ENCODE data around the gene CDHR2. TPM values are rescaled to one million over a fixed set of nuclear protein-coding genes. Genes with fewer than 3 reads are reported as not detected.

Gene CDHR2
- total RNA-seq, 3 donors from 2014 or later = 69.0 to 184 (median 107) TPM

DNA sequence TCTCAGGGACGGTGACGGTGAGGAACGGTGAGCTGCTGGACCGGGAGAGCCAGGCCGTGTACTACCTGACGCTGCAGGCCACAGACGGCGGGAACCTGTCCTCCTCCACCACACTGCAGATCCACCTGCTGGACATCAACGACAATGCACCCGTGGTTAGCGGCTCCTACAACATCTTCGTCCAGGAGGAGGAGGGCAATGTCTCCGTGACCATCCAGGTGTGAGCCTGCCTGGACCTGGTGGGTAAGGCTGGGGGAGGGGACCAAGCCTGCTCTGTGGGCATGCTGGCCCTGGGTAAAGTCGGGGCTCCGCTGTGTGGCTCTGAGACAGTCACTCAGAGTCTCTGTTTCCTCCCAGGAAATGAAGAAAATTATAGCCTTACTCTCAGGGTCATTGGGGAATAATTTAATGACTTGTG lies 29.3 kb downstream of the CDHR2 start:
- no peak overlapping the region for H3K4me3 ChIP-seq
- intact Hi-C loops (cut with DNase I, micrococcal nuclease) = no loop called here
- H3K9me3 ChIP-seq = no peaks in the 10 kb centered on the region
- TF ChIP-seq, protein P1, sequence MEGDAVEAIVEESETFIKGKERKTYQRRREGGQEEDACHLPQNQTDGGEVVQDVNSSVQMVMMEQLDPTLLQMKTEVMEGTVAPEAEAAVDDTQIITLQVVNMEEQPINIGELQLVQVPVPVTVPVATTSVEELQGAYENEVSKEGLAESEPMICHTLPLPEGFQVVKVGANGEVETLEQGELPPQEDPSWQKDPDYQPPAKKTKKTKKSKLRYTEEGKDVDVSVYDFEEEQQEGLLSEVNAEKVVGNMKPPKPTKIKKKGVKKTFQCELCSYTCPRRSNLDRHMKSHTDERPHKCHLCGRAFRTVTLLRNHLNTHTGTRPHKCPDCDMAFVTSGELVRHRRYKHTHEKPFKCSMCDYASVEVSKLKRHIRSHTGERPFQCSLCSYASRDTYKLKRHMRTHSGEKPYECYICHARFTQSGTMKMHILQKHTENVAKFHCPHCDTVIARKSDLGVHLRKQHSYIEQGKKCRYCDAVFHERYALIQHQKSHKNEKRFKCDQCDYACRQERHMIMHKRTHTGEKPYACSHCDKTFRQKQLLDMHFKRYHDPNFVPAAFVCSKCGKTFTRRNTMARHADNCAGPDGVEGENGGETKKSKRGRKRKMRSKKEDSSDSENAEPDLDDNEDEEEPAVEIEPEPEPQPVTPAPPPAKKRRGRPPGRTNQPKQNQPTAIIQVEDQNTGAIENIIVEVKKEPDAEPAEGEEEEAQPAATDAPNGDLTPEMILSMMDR (IDR thresholded peaks at IDR 0.05) = peak; percentile 9
- no peaks in the 10 kb centered on the region for H3K36me3 ChIP-seq (ENCODE audit: low read depth)
- peak; percentile 66 for ATAC-seq
- peak in 2 of 3 donors; percentile 75 to 76 for DNase-seq
- no peaks in the 10 kb centered on the region for H3K4me1 ChIP-seq (ENCODE audit: low read depth)

DNA sequence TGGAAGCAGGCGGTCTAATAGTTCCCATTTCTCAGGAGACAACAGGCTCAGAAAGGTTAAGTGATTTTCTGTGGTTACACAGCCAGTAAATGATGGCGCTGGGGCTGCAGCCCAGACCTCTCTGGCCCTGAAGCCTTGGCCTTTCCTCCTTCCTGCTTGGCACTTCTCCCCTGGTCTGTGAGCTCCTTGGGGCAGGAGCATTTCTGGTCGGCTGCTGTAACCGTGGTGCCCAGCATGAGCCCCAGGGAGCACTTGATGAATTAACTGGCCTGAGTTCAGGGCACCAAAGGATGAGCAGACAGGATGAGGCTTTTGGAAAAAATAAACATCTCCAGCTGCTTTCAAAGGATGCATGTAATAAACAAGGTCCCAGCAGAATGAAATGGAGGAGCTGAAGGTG lies 30.2 kb downstream of the CDHR2 start:
- Histone ChIP-seq H3K36me3 (ENCODE audit: low read depth) (no peaks in the 10 kb centered on the region), H3K4me1 (ENCODE audit: low read depth) (no peaks in the 10 kb centered on the region), H3K9me3 (no peaks in the 10 kb centered on the region), H3K4me3 (no peak overlapping the region)
- TF ChIP-seq, protein P1 (IDR thresholded peaks at IDR 0.05) = no peak
- DNase-seq (no peak), ATAC-seq (no peak)
- intact Hi-C loops (cut with DNase I, micrococcal nuclease) = no loop called here

DNA sequence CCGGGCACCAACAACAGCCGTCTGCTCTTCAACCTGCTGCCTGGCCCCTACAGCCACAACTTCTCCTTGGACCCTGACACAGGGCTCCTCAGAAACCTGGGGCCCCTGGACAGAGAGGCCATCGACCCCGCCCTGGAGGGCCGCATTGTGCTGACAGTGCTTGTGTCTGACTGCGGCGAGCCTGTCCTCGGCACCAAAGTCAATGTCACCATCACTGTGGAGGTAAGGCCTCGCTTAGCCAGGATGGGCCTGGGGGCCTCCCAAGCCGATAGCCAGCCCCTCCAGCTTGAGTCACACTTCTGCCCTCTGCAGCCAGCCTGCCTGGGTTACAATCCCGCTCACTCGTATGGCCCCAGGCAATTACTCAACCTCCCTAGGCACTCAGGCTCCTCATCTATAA lies 32.2 kb downstream of the CDHR2 start:
- H3K4me1 ChIP-seq (ENCODE audit: low read depth) = no peaks in the 10 kb centered on the region
- DNase-seq (no peak), ATAC-seq (no peak)
- TF ChIP-seq, protein P1 (IDR thresholded peaks at IDR 0.05) = no peak
- H3K9me3 ChIP-seq = peaks cover 12% of the 10 kb centered on the region
- intact Hi-C loops (cut with DNase I, micrococcal nuclease) = no loop called here
- H3K36me3 ChIP-seq (ENCODE audit: low read depth) = no peaks in the 10 kb centered on the region
- no peak overlapping the region for H3K4me3 ChIP-seq

DNA sequence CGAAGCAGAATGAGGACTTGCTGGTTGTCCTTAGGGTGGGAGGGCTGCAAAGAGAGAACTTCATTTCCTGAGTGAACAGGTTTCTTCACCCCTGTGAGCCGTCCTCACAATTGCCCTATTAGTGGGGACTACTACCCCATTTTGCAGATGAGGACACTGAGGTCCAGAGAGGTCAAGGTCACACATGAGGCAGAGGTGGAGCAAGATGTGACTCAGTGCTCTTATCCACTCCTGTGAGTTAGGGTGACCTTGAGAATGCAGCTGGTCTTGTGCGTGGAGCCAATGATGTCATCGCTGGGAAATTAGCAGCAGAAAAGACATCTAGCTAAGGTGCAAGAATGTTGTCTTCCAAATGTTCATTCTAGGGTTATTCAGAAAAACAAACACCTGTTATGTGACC lies 33.9 kb downstream of the CDHR2 start:
- intact Hi-C loops (cut with DNase I, micrococcal nuclease) = no loop called here
- TF ChIP-seq, protein P1 (IDR thresholded peaks at IDR 0.05) = no peak
- peaks cover 12% of the 10 kb centered on the region for H3K9me3 ChIP-seq
- no peaks in the 10 kb centered on the region for H3K36me3 ChIP-seq (ENCODE audit: low read depth)
- ATAC-seq (no peak), DNase-seq (no peak)
- H3K4me1 ChIP-seq (ENCODE audit: low read depth) = no peaks in the 10 kb centered on the region
- no peak overlapping the region for H3K4me3 ChIP-seq

DNA sequence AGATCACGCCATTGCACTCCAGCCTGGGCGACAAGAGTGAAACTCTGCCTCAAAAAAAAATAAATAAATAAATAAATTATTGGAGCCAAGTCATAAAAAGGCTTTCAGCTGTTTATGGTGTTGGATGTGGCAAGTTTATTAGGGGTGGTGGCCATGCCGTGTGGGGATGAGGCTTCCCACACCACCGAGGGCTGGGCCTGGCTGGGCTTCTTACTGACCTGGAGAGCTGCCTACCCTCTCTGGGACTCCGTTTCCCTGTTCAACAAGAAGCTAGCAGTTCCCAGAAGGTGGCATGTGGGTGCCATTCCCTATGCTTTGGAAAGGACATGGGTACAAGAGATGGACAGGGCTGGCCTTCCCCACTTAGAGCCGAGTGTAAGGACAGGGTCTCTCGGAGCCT lies 38.3 kb downstream of the CDHR2 start:
- no peaks in the 10 kb centered on the region for H3K36me3 ChIP-seq (ENCODE audit: low read depth)
- DNase-seq = peak; percentile 21 to 57 (median 42)
- TF ChIP-seq, protein P1 (IDR thresholded peaks at IDR 0.05) = no peak
- H3K4me1 ChIP-seq (ENCODE audit: low read depth) = no peaks in the 10 kb centered on the region
- H3K9me3 ChIP-seq = peaks cover 12% of the 10 kb centered on the region
- no peak overlapping the region for H3K4me3 ChIP-seq
- ATAC-seq = peak; percentile 65
- intact Hi-C loops (cut with DNase I, micrococcal nuclease) = no loop called here

DNA sequence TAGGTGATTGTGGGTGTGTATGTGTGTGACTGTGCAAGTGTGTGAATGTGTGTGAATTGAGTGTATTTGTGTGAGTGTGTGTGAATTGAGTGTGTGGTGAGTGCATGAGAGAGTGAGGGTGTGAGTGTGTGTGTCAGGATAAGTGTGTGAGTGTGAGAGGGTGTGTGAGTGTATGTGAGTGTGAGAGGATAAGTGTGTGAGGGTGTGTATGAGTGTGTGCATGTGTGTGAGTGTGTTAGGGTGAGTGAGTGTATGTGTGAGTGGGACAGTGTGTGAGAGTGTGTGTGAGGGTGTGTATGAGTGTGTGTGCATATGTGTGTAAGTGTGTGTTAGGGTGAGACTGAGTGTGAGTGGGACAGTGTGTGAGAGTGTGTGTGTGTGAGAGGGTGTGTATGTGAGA lies 39.2 kb downstream of the CDHR2 start:
- Histone ChIP-seq H3K4me3 (no peak overlapping the region), H3K9me3 (peaks cover 12% of the 10 kb centered on the region), H3K36me3 (ENCODE audit: low read depth) (no peaks in the 10 kb centered on the region), H3K4me1 (ENCODE audit: low read depth) (no peaks in the 10 kb centered on the region)
- intact Hi-C loops (cut with DNase I, micrococcal nuclease) = no loop called here
- ATAC-seq (no peak), DNase-seq (no peak)
- TF ChIP-seq, protein P1 (IDR thresholded peaks at IDR 0.05) = no peak
